HG03135 (cell line): ENCODE data around the gene IL1RAPL2.
"Not testable (repeated sequence)": the region's sequence is repeated elsewhere in the genome, so short reads cannot be mapped to it uniquely, and the experiment has no call there.

Experiments
- ATAC-seq: cut with Tn5 transposase; IDR thresholded peaks from one replicate; pipeline ENCODE4 v1.9.1; 2021; ENCODE audit warnings: mild to moderate bottlenecking, moderate library complexity; ENCODE audit not compliant: unreplicated experiment

Gene IL1RAPL2

DNA sequence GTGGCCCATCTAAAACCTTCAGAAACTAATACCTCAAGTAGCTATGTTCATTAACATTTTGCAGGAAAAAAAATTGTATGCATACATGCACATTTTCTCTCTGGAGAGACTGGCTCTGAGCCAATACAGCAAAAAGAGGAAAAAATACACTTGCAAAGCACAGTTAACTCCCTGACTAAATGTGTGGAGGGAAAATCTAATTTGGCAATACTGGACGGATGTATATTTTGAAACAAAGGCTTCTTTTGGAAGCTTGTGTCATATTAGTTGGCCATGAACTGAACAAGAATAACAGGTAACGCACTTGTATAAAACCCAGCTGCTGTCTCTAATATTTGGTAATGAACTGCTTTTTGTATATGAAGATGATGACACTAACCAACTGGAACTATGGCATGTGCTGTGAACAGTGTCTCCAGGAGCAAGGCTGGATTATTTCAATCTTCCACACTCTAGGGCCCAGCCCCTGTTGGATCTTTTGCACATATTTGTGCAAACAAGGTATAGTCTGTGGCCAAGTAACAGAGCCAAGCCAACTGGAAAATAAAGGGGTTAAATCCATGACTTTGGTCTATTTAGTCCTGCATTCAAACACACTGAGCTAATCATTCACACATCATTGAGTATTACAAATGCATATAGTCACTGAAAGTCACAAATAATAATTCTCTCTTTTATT, 1188.4 kb downstream of the IL1RAPL2 start:
- ATAC-seq: no peak

DNA sequence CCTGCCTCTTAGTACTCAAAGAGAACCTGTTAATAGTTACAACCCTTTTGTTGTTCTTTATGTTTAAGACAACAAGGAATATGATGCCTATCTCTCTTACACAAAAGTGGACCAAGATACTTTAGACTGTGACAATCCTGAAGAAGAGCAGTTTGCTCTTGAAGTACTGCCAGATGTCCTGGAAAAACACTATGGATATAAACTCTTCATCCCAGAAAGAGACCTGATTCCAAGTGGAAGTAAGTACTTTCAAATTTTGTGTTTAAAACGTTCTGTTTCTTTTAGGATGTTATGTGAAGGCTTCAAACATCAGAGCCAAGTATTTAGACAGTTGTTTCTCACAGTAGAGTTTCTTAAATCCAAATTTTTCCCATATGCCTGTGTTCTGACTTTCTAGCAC, 1189.1 kb downstream of the IL1RAPL2 start:
- no peak for ATAC-seq

DNA sequence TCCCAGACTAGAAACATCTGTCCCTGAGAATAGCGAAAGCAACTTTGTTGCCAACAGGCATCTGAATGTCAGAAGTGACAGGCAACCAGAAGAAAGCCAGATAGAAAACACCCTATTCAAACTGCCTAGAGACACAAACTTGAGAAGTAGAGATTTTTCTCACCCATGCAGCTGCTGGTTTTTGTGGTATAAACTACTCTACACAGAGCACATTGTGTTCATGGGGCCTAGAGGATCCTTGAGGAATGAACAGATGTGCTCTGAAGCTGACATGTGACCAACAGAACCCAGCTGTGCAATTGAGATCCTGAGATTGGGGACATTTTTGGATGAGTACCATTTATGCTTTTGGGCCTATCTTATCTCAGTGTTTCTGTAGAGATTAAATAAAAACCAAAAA, 1192.8 kb downstream of the IL1RAPL2 start:
- no peak for ATAC-seq

DNA sequence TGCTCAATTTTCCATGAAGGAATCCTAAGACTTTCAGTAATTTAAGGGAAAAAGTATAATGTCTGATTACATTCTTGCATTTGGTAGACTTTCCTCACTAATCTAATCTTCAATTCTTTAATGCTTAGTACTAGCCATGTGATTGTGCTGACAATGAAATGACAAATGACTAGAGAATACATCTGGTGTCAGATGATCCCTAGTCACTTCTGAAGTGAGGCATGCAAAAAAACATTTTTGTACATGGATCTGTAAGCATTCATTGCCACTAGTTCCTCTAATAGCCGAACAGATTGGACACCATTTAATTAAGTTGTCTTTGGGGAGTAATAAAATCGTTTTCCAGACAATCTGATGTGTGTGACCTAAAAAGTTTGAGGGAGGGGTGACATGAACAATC, 1193.6 kb downstream of the IL1RAPL2 start:
- no peak for ATAC-seq

DNA sequence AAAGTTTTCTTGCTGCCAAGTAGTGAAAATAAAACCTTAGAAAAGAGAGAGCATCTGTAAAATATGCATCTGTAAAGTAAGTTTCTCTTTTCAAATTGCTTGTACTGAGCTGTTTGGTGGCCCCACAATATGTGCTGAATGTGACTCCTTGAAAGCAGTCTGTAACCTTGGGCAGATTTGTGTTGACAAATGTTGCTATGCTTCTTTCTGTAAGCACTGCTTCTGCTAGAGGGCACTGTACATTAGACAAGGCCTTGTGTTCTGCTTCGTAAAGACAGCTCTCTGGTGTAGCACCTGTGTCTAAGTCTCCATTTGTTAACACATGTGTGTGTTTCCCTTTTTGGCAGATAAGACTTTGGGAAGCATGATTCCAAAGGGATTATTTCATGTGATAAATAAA, 1199.7 kb downstream of the IL1RAPL2 start:
- no peak for ATAC-seq

DNA sequence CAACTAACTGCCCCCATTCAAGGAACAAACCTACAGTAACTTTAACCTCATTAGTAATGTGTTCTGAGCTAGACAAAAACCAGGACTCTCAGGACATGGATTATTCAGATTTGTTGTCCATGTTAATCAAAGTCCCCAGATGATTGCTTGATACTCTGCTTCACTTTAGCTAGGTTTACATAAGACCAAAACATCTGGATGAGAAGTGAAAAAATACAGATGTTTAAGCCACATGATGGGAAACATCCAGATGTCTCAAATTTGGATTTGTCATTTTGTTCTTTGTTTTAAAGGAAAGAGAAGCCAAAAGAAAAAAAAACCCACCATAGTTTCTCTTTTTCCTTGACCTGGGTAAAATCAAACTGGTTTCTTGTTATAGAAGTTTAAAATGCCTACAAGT, 1207.8 kb downstream of the IL1RAPL2 start:
- ATAC-seq: no peak

DNA sequence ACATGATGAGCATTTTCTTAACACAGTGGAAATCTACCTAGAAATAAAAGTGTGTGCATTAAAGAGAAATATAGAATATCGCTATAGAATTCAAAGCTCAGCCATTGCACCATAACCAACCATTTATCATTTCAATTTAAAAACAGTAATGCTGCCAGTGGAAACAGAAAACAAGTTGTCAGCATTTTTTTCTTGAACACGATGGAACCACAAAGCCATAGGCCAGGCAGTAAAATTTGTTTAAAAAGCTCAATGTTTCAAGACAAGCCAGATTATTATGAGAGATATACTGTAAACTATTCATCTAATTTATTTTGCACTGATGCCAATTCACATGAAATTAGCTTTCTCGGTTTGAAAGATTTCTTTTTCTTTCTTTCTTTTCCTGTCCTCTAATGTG, 1209.7 kb downstream of the IL1RAPL2 start:
- no peak for ATAC-seq

DNA sequence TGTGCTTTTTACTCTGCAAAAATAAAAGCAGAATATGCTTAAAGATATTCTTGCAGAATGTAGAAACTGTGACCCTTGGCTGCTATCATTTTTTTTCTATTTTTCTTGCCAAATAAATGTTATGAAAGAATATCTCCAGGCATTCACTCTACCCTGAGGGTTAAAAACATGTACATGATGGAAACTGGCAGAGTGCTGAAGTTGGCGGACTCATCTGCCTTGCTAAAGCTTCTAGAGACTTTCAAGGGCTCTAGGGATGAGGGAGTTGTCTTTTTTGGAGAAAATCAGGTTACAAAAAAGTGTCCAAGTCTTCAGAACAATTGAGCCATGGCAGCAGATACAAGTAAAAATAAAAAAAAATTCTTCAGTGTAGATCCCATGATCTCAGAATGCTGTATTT, 1215.8 kb downstream of the IL1RAPL2 start:
- no peak for ATAC-seq

DNA sequence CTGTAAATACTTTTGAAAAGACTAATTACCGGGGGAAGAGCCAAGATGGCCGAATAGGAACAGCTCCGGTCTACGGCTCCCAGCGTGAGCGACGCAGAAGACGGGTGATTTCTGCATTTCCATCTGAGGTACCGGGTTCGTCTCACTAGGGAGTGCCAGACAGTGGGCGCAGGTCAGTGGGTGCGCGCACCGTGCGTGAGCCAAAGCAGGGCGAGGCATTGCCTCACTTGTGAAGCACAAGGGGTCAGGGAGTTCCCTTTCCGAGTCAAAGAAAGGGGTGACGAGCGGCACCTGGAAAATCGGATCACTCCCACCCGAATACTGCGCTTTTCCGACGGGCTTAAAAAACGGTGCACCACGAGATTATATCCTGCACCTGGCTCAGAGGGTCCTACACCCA, 1230.9 kb downstream of the IL1RAPL2 start:
- ATAC-seq: not testable (repeated sequence)

DNA sequence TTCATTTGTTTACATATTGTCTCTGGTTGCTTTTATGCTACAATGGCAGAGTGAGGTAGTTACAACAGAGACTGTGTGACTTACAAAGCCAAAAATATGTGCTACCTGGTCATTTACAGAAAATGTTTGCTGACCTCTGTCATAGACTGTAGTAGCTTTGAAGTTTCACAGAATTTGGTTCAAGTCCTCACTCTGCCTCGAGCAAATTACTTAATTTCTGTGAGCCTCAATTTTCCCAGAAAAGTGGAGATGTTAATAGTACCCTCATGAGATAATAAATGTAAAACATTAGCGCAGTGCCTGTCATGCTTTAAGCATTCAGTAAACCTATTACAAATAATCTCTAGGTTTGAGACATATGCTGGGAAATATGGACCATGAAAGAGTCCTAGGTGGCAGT, 1237.9 kb downstream of the IL1RAPL2 start:
- ATAC-seq: no peak

DNA sequence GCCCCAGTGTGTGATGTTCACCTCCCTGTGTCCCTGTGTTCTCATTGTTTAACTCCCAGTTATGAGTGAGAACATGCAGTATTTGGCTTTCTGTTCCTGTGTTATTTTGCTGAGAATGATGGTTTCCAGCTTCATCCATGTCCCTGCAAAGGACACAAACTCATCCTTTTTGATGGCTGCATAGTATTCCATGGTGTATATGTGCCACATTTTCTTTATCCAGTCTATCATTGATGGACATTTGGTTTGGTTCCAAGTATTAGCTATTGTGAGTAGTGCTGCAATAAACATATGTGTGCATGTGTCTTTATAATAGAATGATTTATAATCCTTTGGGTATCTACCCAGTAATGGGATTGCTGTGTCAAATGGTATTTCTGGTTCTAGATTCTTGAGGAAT, 1239.7 kb downstream of the IL1RAPL2 start:
- ATAC-seq: not testable (repeated sequence)

DNA sequence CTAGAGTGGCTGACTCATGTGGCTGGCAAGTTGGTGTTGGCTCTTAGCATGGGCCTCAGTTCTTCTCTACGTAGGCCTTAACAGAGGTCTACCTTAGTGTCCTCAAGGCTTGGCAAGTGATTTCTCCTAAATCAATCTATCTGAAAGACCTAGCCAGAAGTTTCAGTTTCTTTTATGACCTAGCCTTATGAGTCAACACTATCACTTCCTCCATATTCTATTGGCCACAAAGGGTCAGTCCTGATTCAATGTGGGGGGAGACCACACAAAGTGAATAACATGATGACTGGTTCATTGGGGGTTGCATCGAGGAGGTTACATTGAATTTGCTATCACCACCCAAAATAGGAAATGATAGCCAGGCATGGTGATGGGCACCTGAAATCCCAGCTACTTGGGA, 1250.5 kb downstream of the IL1RAPL2 start:
- no peak for ATAC-seq
